ENCODE measurements around the gene OLA1. TPM values are rescaled to one million over a fixed set of nuclear protein-coding genes. Genes with fewer than 3 reads are reported as not detected.

OLA1 gene
- total and polyA plus RNA-seq, 9 of the 15 experiments (the other 6 are each of a cell fraction or from before 2014, with no cell fraction given) = 208 to 353 (median 225) TPM

GRCh38 chr2:174224665-174225288 lies 23.6 kb downstream of the OLA1 start (continued):
- peak; percentile 47 for TF ChIP-seq PRDM10 (IDR thresholded peaks at IDR 0.05; ENCODE audit: partially characterized antibody)
- no peak for TF ChIP-seq ZNF75A (CRISPR knock-in tag; IDR thresholded peaks at IDR 0.05)
- TF ChIP-seq PPARD (CRISPR knock-in tag; IDR thresholded peaks at IDR 0.05) = no peak
- 0 out of 2 replicates have a peak, but pooled peaks have one; percentile 39 for TF ChIP-seq GATA2 (CRISPR knock-in tag; IDR thresholded peaks at IDR 0.05)
- no peak; the same call in 1 of the 2 replicates for TF ChIP-seq NFIC (IDR thresholded peaks at IDR 0.05)
- TF ChIP-seq ZNF124 (CRISPR knock-in tag; IDR thresholded peaks at IDR 0.05) = no peak
- TF ChIP-seq HMGXB4 (CRISPR knock-in tag; IDR thresholded peaks at IDR 0.05) = no peak
- TF ChIP-seq ZNF174 (CRISPR knock-in tag; IDR thresholded peaks at IDR 0.05) = no peak
- TF ChIP-seq ARID1B (IDR thresholded peaks at IDR 0.05) = peak; percentile 85
- TF ChIP-seq RAD51 (IDR thresholded peaks at IDR 0.05; ENCODE audit: borderline replicate concordance, low read depth) = peak; percentile 22; the same call in 1 of the 2 replicates
- 0 out of 2 replicates have a peak, but pooled peaks have one; percentile 4 for TF ChIP-seq MYNN (IDR thresholded peaks at IDR 0.05)
- no peak for TF ChIP-seq MYNN (CRISPR knock-in tag; IDR thresholded peaks at IDR 0.05)
- no peak for TF ChIP-seq SMARCB1 (IDR thresholded peaks at IDR 0.05; ENCODE audit: insufficient read length, low read depth)
- 0 out of 2 replicates have a peak, but pooled peaks have one; percentile 26 for TF ChIP-seq CREM (IDR thresholded peaks at IDR 0.05; ENCODE audit: low read depth)
- TF ChIP-seq ZNF280B (CRISPR knock-in tag; IDR thresholded peaks at IDR 0.05) = no peak
- no peak for TF ChIP-seq NEUROD1 (IDR thresholded peaks at IDR 0.05; ENCODE audit: borderline replicate concordance, low read depth, low read length, partially characterized antibody)
- TF ChIP-seq NCOR1 (IDR thresholded peaks at IDR 0.05) = peak; percentile 52; the same call in 1 of the 2 replicates
- TF ChIP-seq FOS (IDR thresholded peaks at IDR 0.05; ENCODE audit: extremely low read depth, insufficient read length) = no peak
- TF ChIP-seq, protein P1, sequence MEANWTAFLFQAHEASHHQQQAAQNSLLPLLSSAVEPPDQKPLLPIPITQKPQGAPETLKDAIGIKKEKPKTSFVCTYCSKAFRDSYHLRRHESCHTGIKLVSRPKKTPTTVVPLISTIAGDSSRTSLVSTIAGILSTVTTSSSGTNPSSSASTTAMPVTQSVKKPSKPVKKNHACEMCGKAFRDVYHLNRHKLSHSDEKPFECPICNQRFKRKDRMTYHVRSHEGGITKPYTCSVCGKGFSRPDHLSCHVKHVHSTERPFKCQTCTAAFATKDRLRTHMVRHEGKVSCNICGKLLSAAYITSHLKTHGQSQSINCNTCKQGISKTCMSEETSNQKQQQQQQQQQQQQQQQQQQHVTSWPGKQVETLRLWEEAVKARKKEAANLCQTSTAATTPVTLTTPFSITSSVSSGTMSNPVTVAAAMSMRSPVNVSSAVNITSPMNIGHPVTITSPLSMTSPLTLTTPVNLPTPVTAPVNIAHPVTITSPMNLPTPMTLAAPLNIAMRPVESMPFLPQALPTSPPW (CRISPR knock-in tag; IDR thresholded peaks at IDR 0.05) = no peak
- no peak for TF ChIP-seq ZNF830 (CRISPR knock-in tag; IDR thresholded peaks at IDR 0.05)
- TF ChIP-seq TSC22D4 (tag; IDR thresholded peaks at IDR 0.05) = no peak

All from K562 (cell line).